HepG2 (cell line): ENCODE data around the gene KCNAB3. TPM values are rescaled to one million over a fixed set of nuclear protein-coding genes. Genes with fewer than 3 reads are reported as not detected.

Experiments used
- DNMT1 ChIP-seq: sonication (generic); formaldehyde crosslinking; IDR thresholded peaks from 2 replicates; pipeline ENCODE4 v1.5.1; 2020; ENCODE audit warnings: mild to moderate bottlenecking, missing genetic modification reagents
- GTF2F1 ChIP-seq: fragments of 150-350 bp; IDR thresholded peaks from 2 replicates; pipeline ENCODE4 v1.6.1; 2014; ENCODE audit warnings: low read length
- NCOA1 ChIP-seq: sonication (generic); formaldehyde crosslinking; IDR thresholded peaks from 2 replicates; pipeline ENCODE4 v1.9.0; 2021; ENCODE audit warnings: missing genetic modification reagents
- REPIN1 ChIP-seq: sonication (generic); formaldehyde crosslinking; IDR thresholded peaks from 2 replicates; pipeline ENCODE4 v1.8.0; 2022; ENCODE audit warnings: missing genetic modification reagents, low read depth, mild to moderate bottlenecking, borderline replicate concordance
- SIN3A ChIP-seq: IDR thresholded peaks from 2 replicates; pipeline ENCODE4 v1.6.1; 2011; ENCODE audit warnings: low read depth, mild to moderate bottlenecking, control low read depth, low read length, borderline replicate concordance
- SKI ChIP-seq: fragments of 450-650 bp; IDR thresholded peaks from one replicate; pipeline ENCODE4 v1.6.1; 2018; ENCODE audit warnings: mild to moderate bottlenecking; ENCODE audit not compliant: partially characterized antibody
- SSRP1 ChIP-seq: IDR thresholded peaks from 2 replicates; pipeline ENCODE4 v1.6.1; 2016; ENCODE audit warnings: control low read depth
- TSC22D2 ChIP-seq: sonication (generic); formaldehyde crosslinking; IDR thresholded peaks from 2 replicates; pipeline ENCODE4 v1.5.1; 2020; ENCODE audit warnings: missing genetic modification reagents, mild to moderate bottlenecking, borderline replicate concordance
- ZFX ChIP-seq: sonication (generic); formaldehyde crosslinking; IDR thresholded peaks from 2 replicates; pipeline ENCODE4 v1.4.0; 2020; ENCODE audit warnings: mild to moderate bottlenecking, low read depth, missing genetic modification reagents, moderate library complexity
- ZKSCAN8 ChIP-seq: IDR thresholded peaks from 2 replicates; pipeline ENCODE4 v1.6.1; 2016; ENCODE audit warnings: borderline replicate concordance, missing genetic modification reagents, missing compliant biosample characterization
- ZSCAN25 ChIP-seq: sonication (generic); formaldehyde crosslinking; IDR thresholded peaks from 2 replicates; pipeline ENCODE4 v1.8.0; 2022; ENCODE audit warnings: mild to moderate bottlenecking, missing genetic modification reagents
- polyA plus RNA-seq, 8 experiments: library from polyadenylated mRNA; depleted of rRNA in 3 of 8; stranded (reverse) in 7 of 8; unstranded in 1 of 8; fragments of >200 nt; fragmentation: Illumina TruSeq in 4 of 8; extraction: Trizol in 4 of 8; gene quantifications; 2 replicates each; pipeline versions ENCODE4 v1.2.1 to v1.2.3, GENCODE V29; 2011 to 2016; ENCODE audit warnings: low read depth in 4 of 8, missing spikeins in 1 of 8, mixed read lengths in 1 of 8; ENCODE audit not compliant: insufficient read depth in 1 of 8
- total RNA-seq, 5 experiments: library from RNA; depleted of rRNA; stranded (reverse); fragments of >200 nt; fragmentation: Illumina TruSeq; extraction: Trizol; gene quantifications; 2 replicates each; pipeline ENCODE4 v1.2.3, GENCODE V29; 2016; ENCODE audit warnings: low read depth in 1 of 5
- TF ChIP-seq, protein P1 (sequence below): IDR thresholded peaks from 2 replicates; pipeline ENCODE4 v1.6.1; 2016; ENCODE audit warnings: missing genetic modification reagents, missing compliant biosample characterization
- TF ChIP-seq, protein P2 (sequence below): sonication (generic); formaldehyde crosslinking; IDR thresholded peaks from 2 replicates; pipeline ENCODE4 v1.9.0; 2021; ENCODE audit warnings: missing genetic modification reagents, borderline replicate concordance
- TF ChIP-seq, protein P3 (sequence below): sonication (generic); formaldehyde crosslinking; IDR thresholded peaks from 2 replicates; pipeline ENCODE4 v1.4.0; 2020; ENCODE audit warnings: missing genetic modification reagents
- TF ChIP-seq, protein P4 (sequence below), 2 experiments: fragments of 450-650 bp in 1 of 2; sonication (generic) in 1 of 2; formaldehyde crosslinking in 1 of 2; IDR thresholded peaks; 2 replicates each; pipeline versions ENCODE4 v1.6.1 to v1.8.0; 2016 to 2022; ENCODE audit warnings: antibody characterized with exemption in 1 of 2, mild to moderate bottlenecking in 1 of 2, missing genetic modification reagents in 1 of 2

The KCNAB3 gene
- total and polyA plus RNA-seq, 2 of the 13 experiments (the other 11 are each of a cell fraction or from before 2014, with no cell fraction given) = 0.29 to 0.88 TPM

- TF ChIP-seq ZKSCAN8 (CRISPR knock-in tag) (no peak), ZFX (CRISPR knock-in tag) (peak; percentile 74), SSRP1 (CRISPR knock-in tag) (no peak), SKI (peak; percentile 41), ZSCAN25 (CRISPR knock-in tag) (peak; percentile 86), DNMT1 (CRISPR knock-in tag) (no peak), GTF2F1 (no peak; the same call in 1 of the 2 replicates), TSC22D2 (CRISPR knock-in tag) (no peak), REPIN1 (no peak), NCOA1 (no peak), SIN3A (no peak)
- TF ChIP-seq, protein P1, sequence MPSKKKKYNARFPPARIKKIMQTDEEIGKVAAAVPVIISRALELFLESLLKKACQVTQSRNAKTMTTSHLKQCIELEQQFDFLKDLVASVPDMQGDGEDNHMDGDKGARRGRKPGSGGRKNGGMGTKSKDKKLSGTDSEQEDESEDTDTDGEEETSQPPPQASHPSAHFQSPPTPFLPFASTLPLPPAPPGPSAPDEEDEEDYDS (CRISPR knock-in tag) = peak; percentile 58
- TF ChIP-seq, protein P2, sequence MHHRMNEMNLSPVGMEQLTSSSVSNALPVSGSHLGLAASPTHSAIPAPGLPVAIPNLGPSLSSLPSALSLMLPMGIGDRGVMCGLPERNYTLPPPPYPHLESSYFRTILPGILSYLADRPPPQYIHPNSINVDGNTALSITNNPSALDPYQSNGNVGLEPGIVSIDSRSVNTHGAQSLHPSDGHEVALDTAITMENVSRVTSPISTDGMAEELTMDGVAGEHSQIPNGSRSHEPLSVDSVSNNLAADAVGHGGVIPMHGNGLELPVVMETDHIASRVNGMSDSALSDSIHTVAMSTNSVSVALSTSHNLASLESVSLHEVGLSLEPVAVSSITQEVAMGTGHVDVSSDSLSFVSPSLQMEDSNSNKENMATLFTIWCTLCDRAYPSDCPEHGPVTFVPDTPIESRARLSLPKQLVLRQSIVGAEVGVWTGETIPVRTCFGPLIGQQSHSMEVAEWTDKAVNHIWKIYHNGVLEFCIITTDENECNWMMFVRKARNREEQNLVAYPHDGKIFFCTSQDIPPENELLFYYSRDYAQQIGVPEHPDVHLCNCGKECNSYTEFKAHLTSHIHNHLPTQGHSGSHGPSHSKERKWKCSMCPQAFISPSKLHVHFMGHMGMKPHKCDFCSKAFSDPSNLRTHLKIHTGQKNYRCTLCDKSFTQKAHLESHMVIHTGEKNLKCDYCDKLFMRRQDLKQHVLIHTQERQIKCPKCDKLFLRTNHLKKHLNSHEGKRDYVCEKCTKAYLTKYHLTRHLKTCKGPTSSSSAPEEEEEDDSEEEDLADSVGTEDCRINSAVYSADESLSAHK (CRISPR knock-in tag) = no peak
- TF ChIP-seq, protein P3, sequence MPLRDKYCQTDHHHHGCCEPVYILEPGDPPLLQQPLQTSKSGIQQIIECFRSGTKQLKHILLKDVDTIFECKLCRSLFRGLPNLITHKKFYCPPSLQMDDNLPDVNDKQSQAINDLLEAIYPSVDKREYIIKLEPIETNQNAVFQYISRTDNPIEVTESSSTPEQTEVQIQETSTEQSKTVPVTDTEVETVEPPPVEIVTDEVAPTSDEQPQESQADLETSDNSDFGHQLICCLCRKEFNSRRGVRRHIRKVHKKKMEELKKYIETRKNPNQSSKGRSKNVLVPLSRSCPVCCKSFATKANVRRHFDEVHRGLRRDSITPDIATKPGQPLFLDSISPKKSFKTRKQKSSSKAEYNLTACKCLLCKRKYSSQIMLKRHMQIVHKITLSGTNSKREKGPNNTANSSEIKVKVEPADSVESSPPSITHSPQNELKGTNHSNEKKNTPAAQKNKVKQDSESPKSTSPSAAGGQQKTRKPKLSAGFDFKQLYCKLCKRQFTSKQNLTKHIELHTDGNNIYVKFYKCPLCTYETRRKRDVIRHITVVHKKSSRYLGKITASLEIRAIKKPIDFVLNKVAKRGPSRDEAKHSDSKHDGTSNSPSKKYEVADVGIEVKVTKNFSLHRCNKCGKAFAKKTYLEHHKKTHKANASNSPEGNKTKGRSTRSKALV (CRISPR knock-in tag) = no peak
- TF ChIP-seq, protein P4, sequence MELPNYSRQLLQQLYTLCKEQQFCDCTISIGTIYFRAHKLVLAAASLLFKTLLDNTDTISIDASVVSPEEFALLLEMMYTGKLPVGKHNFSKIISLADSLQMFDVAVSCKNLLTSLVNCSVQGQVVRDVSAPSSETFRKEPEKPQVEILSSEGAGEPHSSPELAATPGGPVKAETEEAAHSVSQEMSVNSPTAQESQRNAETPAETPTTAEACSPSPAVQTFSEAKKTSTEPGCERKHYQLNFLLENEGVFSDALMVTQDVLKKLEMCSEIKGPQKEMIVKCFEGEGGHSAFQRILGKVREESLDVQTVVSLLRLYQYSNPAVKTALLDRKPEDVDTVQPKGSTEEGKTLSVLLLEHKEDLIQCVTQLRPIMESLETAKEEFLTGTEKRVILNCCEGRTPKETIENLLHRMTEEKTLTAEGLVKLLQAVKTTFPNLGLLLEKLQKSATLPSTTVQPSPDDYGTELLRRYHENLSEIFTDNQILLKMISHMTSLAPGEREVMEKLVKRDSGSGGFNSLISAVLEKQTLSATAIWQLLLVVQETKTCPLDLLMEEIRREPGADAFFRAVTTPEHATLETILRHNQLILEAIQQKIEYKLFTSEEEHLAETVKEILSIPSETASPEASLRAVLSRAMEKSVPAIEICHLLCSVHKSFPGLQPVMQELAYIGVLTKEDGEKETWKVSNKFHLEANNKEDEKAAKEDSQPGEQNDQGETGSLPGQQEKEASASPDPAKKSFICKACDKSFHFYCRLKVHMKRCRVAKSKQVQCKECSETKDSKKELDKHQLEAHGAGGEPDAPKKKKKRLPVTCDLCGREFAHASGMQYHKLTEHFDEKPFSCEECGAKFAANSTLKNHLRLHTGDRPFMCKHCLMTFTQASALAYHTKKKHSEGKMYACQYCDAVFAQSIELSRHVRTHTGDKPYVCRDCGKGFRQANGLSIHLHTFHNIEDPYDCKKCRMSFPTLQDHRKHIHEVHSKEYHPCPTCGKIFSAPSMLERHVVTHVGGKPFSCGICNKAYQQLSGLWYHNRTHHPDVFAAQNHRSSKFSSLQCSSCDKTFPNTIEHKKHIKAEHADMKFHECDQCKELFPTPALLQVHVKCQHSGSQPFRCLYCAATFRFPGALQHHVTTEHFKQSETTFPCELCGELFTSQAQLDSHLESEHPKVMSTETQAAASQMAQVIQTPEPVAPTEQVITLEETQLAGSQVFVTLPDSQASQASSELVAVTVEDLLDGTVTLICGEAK (IDR thresholded peaks at IDR 0.05) = peak; percentile 58
- TF ChIP-seq, protein P4 (CRISPR knock-in tag; IDR thresholded peaks at IDR 0.05) = no peak; the same call in 1 of the 2 replicates
These were observed 2.2 kb upstream of the KCNAB3 start, which contains the start of the genes CNTROB and TRAPPC1 (continued) for GRCh38 chr17:7931709-7932482.
